Activated T-cell treated with anti-CD3 and anti-CD28 coated beads, Interleukin-2, amount 50 U/mL, for 72 hours (primary cell): ENCODE results near the gene UQCC2. TPM values are rescaled to one million over a fixed set of nuclear protein-coding genes. Genes with fewer than 3 reads are reported as not detected.

Source experiments
- ATAC-seq, 2 donors: fragments of 150-1000 bp; cut with Tn5 transposase; replicated peaks in 1 of 2; 2 replicates each; pipeline ENCODE4 v1.10.0; 2021; ENCODE audit warnings: moderate library complexity in 2 of 2, mild to moderate bottlenecking in 1 of 2
- DNase-seq, 2 donors: peaks; one replicate each; pipeline ENCODE4 v3.0.0; 2021 to 2022; ENCODE audit warnings: mixed read lengths in 1 of 2
- H3K27ac Mint-ChIP-seq: one replicate; pipeline ENCODE4 v1.8.0; 2022; ENCODE audit warnings: mild to moderate bottlenecking, moderate library complexity, mixed read lengths
- H3K27me3 Mint-ChIP-seq: one replicate; pipeline ENCODE4 v1.8.0; 2022; ENCODE audit warnings: low read depth, mixed read lengths
- H3K36me3 Mint-ChIP-seq, 2 donors: one replicate each; pipeline ENCODE4 v1.8.0; 2022; ENCODE audit warnings: mixed read lengths in 2 of 2, mild to moderate bottlenecking in 1 of 2; ENCODE audit not compliant: insufficient read depth in 2 of 2
- H3K4me1 Mint-ChIP-seq: one replicate; pipeline ENCODE4 v1.8.0; 2022; ENCODE audit warnings: low read depth, mixed read lengths
- H3K4me3 Mint-ChIP-seq, 2 donors: one replicate each; pipeline ENCODE4 v1.8.0; 2022; ENCODE audit warnings: mild to moderate bottlenecking in 2 of 2, mixed read lengths in 2 of 2, moderate library complexity in 2 of 2
- H3K9me3 Mint-ChIP-seq, 2 donors: one replicate each; pipeline ENCODE4 v1.8.0; 2022; ENCODE audit warnings: mixed read lengths in 2 of 2
- total RNA-seq, 2 donors: library from RNA; stranded (reverse); gene quantifications; one replicate each; pipeline ENCODE4 v1.2.3, GENCODE V29; 2022

UQCC2 gene
- total RNA-seq, 2 donors from 2014 or later = 50.6 to 59.9 TPM

DNA sequence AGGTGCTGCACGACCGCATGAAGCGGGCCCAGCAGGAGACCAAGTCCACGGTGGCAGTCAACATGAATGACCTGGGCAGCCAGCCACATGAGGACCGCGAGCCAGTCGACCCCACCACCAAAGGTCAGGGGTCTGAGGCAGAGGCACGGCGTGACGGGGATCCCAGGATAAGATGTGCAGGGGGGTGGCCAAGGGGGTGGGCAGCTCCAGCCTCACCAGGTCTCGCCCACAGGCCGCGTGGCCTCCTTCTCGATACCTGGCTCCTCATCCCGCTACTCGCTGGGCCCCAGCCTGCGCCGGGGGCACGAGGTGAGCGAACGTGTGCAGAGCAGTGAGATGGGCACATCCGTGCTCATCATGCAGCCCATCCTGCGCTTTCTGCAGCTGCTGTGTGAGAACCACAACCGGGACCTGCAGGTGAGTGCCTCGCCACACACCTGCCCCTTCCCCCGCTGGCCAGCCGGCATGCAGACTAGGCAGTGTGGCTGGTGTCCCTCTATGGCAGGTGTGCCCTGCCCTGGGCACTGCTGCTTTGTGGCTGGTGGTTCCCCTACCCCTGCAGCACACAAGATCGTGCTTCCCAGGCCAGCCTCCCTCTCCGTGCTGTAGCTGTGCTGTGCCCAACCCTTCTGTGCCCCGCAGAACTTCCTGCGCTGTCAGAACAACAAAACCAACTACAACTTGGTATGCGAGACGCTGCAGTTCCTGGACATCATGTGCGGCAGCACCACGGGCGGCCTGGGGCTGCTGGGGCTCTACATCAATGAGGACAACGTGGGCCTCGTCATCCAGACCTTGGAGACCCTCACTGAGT is 25.9 kb downstream of the UQCC2 start:
- peaks cover 2 to 20% of the 10 kb centered on the region in 2 donors for H3K36me3 Mint-ChIP-seq
- peaks cover 9% of the 10 kb centered on the region for H3K4me1 Mint-ChIP-seq
- H3K4me3 Mint-ChIP-seq = no peak overlapping the region
- no peak overlapping the region for H3K27ac Mint-ChIP-seq
- ATAC-seq = no peak
- H3K27me3 Mint-ChIP-seq = no peaks in the 10 kb centered on the region
- no peaks in the 10 kb centered on the region for H3K9me3 Mint-ChIP-seq
- DNase-seq = no peak

DNA sequence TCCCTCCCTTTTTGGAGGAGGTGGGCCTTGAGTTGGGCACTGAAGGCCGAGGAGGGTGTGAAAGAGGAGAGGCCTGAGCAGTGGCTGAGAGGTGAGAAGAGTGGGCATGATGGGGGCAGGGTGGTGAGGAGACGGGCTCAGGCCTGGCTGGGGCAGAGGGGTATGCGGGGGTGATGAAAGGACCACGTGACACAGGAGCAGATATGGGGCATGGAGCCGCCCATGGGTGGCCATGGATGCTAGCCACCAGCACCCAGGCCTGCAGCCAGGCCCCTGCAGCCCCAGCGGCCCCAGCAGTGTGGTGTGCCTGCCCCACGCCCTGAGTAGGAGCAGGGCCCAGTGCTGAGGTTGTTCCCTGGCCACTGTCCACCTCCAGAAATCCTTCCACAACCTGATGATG is 26.5 kb downstream of the UQCC2 start:
- DNase-seq (no peak), ATAC-seq (no peak)
- Mint-ChIP-seq H3K9me3 (no peaks in the 10 kb centered on the region), H3K4me1 (peaks cover 9% of the 10 kb centered on the region), H3K27me3 (no peaks in the 10 kb centered on the region), H3K4me3 (no peak overlapping the region), H3K27ac (no peak overlapping the region), H3K36me3 (peaks cover 2 to 20% of the 10 kb centered on the region in 2 donors)

DNA sequence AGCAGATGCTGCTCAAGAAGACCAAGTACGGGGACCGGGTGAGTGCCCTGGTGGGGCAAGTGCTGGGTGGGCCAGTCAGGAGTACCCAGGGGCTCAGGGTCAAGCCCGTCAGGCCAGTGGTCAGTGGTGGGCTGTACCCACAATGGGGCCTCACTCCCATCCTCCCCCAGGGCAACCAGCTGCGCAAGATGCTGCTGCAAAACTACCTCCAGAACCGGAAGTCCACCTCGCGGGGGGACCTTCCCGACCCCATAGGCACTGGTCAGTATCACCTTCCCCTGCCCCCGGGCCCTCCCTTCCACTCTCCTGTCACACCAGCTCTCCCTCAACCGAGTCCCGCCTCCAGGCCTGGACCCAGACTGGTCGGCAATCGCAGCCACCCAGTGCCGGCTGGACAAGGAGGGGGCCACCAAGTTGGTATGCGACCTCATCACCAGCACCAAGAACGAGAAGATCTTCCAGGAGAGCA is 27.0 kb downstream of the UQCC2 start:
- H3K27ac Mint-ChIP-seq = no peak overlapping the region
- H3K27me3 Mint-ChIP-seq = no peaks in the 10 kb centered on the region
- H3K4me3 Mint-ChIP-seq = no peak overlapping the region
- no peaks in the 10 kb centered on the region for H3K9me3 Mint-ChIP-seq
- H3K36me3 Mint-ChIP-seq = peaks cover 2 to 18% of the 10 kb centered on the region in 2 donors
- DNase-seq = no peak
- ATAC-seq = no peak
- peaks cover 9% of the 10 kb centered on the region for H3K4me1 Mint-ChIP-seq

DNA sequence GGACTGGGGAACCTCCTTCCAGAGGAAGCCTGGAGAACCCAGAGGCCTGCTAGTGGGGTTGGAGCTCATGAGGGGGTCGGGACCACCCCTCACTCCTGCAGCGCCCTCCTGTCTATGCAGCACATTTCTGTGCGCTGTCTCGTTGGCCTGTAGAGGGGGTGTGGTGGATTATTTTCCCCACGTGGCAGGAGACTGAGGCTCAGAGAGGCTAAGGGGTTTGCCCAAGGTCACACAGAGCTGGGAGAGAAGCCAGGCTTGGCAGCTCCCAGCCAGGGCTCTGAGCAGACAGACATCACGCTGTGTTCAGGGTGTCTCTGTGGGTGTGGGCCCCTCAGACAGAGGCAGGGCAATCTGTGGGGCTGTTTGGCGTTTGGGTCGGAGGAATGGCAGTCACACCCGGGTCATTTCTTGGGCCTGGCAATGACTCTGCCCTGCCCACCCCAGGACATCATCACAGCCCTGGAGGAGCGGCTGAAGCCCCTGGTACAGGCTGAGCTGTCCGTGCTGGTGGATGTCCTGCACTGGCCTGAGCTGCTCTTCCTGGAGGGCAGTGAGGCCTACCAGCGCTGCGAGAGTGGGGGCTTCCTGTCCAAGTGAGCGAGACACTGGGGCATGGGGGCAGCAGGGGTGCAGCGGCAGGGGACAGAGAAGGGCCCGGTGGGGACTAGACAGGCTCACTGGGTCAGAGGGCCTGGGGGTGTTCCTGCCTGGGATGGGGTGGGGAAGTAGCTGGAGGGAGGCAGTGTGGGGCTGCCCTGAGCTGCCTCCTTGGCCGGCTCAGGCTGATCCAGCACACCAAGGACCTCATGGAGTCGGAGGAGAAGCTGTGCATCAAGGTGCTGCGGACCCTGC is 27.7 kb downstream of the UQCC2 start:
- Mint-ChIP-seq H3K4me3 (no peak overlapping the region), H3K27me3 (no peaks in the 10 kb centered on the region), H3K27ac (peak overlapping the region; percentile 67), H3K36me3 (peaks cover 2 to 14% of the 10 kb centered on the region in 2 donors), H3K4me1 (peaks cover 9% of the 10 kb centered on the region), H3K9me3 (no peaks in the 10 kb centered on the region)
- ATAC-seq (peak in 1 of 2 donors; percentile 10), DNase-seq (no peak)

DNA sequence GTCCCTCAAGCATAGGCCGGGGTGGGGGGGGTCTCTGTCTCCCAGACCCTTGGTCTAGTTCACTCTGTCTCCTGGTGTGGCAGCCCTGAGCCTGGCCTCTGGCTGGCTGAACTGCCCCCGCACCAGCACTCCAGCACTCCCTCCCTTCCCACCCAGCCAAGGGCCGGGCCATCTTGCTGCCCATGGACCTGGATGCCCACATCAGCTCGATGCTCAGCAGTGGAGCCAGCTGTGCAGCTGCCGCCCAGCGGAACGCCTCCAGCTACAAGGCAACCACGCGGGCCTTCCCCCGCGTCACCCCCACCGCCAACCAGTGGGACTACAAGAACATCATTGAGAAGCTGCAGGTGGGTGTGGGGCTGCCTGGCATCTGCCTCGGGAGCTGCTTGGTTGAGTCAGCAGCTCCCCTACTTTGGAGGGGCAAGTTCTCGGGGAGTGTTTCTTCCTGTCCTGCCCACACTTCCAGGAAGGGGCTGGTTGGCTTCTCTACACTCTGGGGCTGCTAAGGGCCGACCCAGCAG is 28.4 kb downstream of the UQCC2 start:
- H3K4me1 Mint-ChIP-seq = peaks cover 9% of the 10 kb centered on the region
- H3K27me3 Mint-ChIP-seq = no peaks in the 10 kb centered on the region
- DNase-seq (peak in 1 of 2 donors; percentile 41), ATAC-seq (peak; percentile 20 to 67)
- peaks cover 2 to 15% of the 10 kb centered on the region in 2 donors for H3K36me3 Mint-ChIP-seq
- no peaks in the 10 kb centered on the region for H3K9me3 Mint-ChIP-seq
- no peak overlapping the region for H3K4me3 Mint-ChIP-seq
- peak overlapping the region; percentile 67 for H3K27ac Mint-ChIP-seq

DNA sequence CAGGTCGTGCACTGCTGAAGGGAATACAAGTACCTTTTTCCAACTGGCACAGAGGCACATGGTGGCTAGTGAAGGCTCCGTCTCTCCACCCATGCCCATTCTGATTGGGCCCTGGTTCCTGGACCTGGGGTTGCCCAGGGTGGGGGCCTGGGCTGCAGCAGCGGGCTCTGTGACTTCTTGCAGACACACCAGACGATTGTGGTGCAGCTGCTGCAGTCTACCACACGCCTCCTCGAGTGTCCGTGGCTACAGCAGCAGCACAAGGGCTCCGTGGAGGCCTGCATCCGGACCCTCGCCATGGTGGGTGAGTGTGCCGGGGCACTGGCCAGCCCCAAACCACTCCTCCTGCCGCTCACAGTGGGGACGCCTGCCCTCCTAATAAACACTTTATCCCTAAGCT is 29.2 kb downstream of the UQCC2 start:
- H3K27me3 Mint-ChIP-seq = no peaks in the 10 kb centered on the region
- H3K27ac Mint-ChIP-seq = peak overlapping the region; percentile 64
- peaks cover 9% of the 10 kb centered on the region for H3K4me1 Mint-ChIP-seq
- DNase-seq = no peak
- H3K36me3 Mint-ChIP-seq = peaks cover 7 to 19% of the 10 kb centered on the region in 2 donors
- H3K4me3 Mint-ChIP-seq = no peak overlapping the region
- ATAC-seq = no peak
- no peaks in the 10 kb centered on the region for H3K9me3 Mint-ChIP-seq

DNA sequence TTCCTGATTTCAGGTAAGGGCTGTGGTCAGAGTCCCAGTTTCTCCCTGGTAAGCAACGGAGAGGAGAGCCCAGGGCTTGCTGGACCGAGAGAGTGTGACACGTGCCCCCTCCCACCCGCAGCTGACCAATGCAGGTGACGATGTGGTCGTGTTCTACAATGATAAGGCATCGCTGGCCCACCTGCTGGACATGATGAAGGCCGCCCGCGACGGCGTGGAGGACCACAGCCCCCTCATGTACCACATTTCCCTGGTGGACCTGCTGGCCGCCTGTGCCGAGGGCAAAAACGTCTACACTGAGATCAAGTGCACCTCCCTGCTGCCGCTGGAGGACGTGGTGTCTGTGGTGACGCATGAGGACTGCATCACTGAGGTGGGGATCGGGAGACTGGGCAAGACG is 31.7 kb downstream of the UQCC2 start:
- Mint-ChIP-seq H3K4me3 (no peak overlapping the region), H3K27me3 (no peaks in the 10 kb centered on the region), H3K27ac (no peak overlapping the region), H3K36me3 (peaks cover 5 to 10% of the 10 kb centered on the region in 2 donors), H3K9me3 (no peaks in the 10 kb centered on the region), H3K4me1 (peaks cover 9% of the 10 kb centered on the region)
- no peak for DNase-seq
- no peak for ATAC-seq

DNA sequence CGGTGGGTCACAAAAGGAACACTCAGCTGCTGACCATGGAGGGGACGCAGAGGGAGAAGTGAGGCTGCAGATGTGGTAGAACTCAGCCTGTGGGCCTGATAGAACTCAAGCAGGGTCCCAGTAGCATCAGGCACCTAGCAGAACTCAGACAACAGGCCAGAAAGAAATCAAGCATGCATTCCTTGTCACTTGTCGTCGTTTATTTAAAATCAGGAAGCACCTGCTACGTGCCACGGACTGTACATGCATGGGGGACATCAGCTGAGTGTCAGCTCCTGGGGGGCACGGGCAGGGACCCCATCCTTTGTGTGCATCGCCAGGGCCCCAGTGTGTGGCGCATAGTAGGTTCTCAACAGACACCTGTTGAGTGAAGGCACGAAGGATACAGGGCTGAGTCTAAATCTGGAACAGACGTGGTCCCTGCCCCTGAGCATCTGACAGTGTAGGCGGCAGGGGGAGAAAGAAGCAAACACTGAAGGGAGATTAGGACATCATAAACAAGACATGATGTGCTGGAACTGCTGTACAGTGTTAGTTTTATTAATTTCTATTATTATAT is 32.5 kb downstream of the UQCC2 start:
- Mint-ChIP-seq H3K9me3 (no peaks in the 10 kb centered on the region), H3K36me3 (peaks cover 5 to 12% of the 10 kb centered on the region in 2 donors), H3K27me3 (no peaks in the 10 kb centered on the region), H3K4me1 (peaks cover 9% of the 10 kb centered on the region), H3K4me3 (no peak overlapping the region), H3K27ac (no peak overlapping the region)
- ATAC-seq = no peak
- DNase-seq = no peak

DNA sequence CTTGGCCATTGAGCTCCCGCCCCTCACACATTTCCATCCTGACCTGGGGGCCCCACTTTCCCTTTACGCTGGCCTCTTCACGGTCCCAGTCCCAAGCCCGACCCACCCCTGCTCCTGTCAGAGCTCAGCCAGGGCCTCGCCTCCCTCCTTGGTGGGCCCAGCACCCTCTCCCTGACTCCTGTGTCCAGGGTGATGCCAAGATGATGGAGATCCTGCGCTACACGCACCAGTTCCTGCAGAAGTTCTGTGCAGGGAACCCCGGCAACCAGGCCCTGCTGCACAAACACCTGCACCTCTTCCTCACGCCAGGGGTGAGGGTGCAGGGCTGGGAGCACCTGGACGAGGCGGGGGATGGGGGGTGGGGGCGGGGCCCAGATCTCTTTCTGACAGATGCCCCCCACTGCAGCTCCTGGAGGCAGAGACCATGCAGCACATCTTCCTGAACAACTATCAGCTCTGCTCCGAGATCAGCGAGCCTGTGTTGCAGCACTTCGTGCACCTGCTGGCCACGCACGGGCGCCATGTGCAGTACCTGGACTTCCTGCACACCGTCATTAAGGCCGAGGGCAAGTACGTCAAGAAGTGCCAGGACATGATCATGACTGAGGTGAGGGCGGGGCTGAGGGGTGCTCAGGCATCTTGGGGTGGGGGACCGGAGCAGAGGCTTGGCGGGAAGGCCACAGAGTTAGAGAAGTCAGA is 33.1 kb downstream of the UQCC2 start:
- H3K27ac Mint-ChIP-seq = no peak overlapping the region
- ATAC-seq = no peak
- H3K4me3 Mint-ChIP-seq = no peak overlapping the region
- H3K36me3 Mint-ChIP-seq = peaks cover 5 to 12% of the 10 kb centered on the region in 2 donors
- DNase-seq = no peak
- H3K27me3 Mint-ChIP-seq = no peaks in the 10 kb centered on the region
- peaks cover 7% of the 10 kb centered on the region for H3K4me1 Mint-ChIP-seq
- H3K9me3 Mint-ChIP-seq = no peaks in the 10 kb centered on the region

DNA sequence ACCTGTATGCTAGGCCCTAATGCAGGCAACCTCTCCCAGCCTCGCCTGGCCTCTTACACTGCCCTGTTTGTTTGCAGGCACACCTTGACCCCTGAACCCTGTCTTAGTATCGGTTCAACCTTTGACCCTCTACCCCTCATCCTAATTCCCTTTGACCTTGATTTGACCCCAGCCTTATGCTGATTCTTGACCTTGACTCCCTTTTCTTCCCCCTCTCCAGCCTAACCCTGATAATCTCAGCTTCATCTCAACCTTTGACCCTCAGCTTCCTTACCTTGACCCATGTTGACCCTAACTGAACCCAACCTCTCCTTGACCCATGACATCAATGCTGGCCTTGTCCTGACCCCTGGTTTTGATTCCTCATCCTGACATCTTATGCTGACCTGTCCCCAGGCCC is 33.8 kb downstream of the UQCC2 start:
- DNase-seq = no peak
- Mint-ChIP-seq H3K36me3 (peaks cover 5 to 12% of the 10 kb centered on the region in 2 donors), H3K9me3 (no peaks in the 10 kb centered on the region), H3K27me3 (no peaks in the 10 kb centered on the region), H3K4me1 (peaks cover under 1% of the 10 kb centered on the region), H3K4me3 (no peak overlapping the region), H3K27ac (no peak overlapping the region)
- ATAC-seq = no peak

DNA sequence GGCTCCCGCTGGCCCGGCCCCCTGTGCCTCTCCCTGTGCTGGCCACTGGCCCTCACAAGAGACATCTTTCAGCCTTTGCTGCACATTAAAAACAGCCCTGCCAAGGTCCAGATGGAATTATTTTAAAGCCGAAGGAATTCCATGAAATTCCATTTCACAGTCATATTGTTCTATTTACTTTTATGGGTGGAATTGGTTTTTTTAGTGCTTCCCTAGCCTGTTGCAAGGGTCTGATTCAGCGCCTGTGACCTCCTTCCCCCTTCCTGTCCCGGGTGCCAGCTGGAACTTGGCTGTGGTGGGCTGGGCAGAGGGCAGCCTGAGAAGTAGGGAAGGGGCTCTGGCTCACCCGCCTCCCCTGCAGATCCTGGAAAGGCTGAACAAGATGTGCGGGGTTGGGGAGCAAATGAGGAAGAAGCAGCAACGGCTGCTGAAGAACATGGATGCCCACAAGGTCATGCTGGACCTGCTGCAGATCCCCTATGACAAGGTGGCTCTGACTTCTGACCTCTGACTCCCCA is 34.3 kb downstream of the UQCC2 start:
- Mint-ChIP-seq H3K4me3 (no peak overlapping the region), H3K27ac (no peak overlapping the region), H3K4me1 (no peaks in the 10 kb centered on the region), H3K36me3 (peaks cover 5 to 12% of the 10 kb centered on the region in 2 donors), H3K27me3 (no peaks in the 10 kb centered on the region), H3K9me3 (no peaks in the 10 kb centered on the region)
- DNase-seq = no peak
- no peak for ATAC-seq

DNA sequence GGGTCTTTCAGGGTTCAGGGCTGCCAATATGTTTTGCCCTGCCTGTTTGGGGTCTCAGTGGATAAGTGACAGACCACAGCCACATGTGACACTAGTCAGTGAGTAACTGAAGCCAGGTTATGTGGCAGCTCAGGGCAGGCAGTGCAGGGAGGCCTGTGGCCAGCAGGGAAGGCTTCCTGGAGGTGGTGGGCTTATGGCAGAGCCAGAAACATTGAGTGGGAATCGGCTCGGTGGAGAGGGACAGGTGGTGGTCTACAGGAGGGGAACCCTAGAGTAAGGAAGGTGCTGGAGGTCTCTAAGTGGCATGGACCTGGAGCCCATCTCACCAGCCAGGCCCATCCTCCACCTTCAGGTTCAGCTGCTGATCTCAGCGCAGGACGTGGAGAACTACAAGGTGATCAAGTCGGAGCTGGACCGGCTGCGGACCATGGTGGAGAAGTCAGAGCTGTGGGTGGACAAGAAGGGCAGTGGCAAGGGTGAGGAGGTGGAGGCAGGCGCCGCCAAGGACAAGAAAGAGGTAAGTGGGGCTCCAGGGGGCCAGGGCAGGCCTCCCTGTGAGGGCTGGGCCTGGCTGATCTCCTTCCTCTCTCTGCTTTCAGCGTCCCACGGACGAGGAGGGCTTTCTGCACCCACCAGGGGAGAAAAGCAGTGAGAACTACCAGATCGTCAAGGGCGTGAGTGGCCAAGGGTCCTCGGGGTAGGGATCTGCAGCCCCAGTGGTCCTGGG is 34.9 kb downstream of the UQCC2 start:
- ATAC-seq = no peak
- H3K36me3 Mint-ChIP-seq = peaks cover 9 to 14% of the 10 kb centered on the region in 2 donors

More for the DNA sequence above, 34.9 kb downstream of the UQCC2 start:
- Mint-ChIP-seq H3K4me3 (no peak overlapping the region), H3K4me1 (no peaks in the 10 kb centered on the region), H3K9me3 (no peaks in the 10 kb centered on the region), H3K27me3 (no peaks in the 10 kb centered on the region), H3K27ac (no peak overlapping the region)
- no peak for DNase-seq
